Measurements from ENCODE around the gene PAX3. TPM values are rescaled to one million over a fixed set of nuclear protein-coding genes. Genes with fewer than 3 reads are reported as not detected.

PAX3 gene
- total and polyA plus RNA-seq, 2 of the 13 experiments (the other 11 are each of a cell fraction or from before 2014, with no cell fraction given): 0.07 TPM; not detected in 1

DNA sequence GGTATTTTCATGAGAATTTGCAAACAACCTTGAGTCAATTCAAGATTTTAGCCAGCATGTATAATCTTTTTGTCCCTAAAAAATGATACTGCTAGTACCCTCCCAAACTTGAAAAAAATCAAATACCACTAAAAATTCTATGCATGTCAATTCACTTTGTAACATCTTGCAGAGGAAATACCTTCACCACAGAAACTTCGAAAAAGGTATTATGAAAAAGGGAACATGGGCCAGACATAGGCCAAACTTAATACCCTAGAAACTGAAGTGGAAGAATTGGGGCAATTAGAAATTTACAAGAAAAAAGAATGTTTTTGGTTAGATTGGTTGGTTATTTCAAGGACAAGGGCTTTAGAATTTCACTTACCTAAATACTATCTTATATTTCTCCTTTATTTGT is 48.5 kb downstream of the PAX3 start (continued):
- TF ChIP-seq, protein P1, sequence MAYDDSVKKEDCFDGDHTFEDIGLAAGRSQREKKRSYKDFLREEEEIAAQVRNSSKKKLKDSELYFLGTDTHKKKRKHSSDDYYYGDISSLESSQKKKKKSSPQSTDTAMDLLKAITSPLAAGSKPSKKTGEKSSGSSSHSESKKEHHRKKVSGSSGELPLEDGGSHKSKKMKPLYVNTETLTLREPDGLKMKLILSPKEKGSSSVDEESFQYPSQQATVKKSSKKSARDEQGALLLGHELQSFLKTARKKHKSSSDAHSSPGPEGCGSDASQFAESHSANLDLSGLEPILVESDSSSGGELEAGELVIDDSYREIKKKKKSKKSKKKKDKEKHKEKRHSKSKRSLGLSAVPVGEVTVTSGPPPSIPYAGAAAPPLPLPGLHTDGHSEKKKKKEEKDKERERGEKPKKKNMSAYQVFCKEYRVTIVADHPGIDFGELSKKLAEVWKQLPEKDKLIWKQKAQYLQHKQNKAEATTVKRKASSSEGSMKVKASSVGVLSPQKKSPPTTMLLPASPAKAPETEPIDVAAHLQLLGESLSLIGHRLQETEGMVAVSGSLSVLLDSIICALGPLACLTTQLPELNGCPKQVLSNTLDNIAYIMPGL (CRISPR knock-in tag; IDR thresholded peaks at IDR 0.05; ENCODE audit: borderline replicate concordance in 1 of 2, low read depth in 1 of 2): no peak
- no peak for TF ChIP-seq ONECUT2 (CRISPR knock-in tag; IDR thresholded peaks at IDR 0.05)
- TF ChIP-seq, protein P2, sequence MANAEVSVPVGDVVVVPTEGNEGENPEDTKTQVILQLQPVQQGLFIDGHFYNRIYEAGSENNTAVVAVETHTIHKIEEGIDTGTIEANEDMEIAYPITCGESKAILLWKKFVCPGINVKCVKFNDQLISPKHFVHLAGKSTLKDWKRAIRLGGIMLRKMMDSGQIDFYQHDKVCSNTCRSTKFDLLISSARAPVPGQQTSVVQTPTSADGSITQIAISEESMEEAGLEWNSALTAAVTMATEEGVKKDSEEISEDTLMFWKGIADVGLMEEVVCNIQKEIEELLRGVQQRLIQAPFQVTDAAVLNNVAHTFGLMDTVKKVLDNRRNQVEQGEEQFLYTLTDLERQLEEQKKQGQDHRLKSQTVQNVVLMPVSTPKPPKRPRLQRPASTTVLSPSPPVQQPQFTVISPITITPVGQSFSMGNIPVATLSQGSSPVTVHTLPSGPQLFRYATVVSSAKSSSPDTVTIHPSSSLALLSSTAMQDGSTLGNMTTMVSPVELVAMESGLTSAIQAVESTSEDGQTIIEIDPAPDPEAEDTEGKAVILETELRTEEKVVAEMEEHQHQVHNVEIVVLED (CRISPR knock-in tag; IDR thresholded peaks at IDR 0.05; ENCODE audit: borderline replicate concordance): no peak
- TF ChIP-seq RFX3 (CRISPR knock-in tag; IDR thresholded peaks at IDR 0.05): no peak
- TF ChIP-seq TSC22D2 (CRISPR knock-in tag; IDR thresholded peaks at IDR 0.05; ENCODE audit: borderline replicate concordance): no peak
- TF ChIP-seq ZKSCAN8 (CRISPR knock-in tag; IDR thresholded peaks at IDR 0.05; ENCODE audit: borderline replicate concordance): no peak
- no peak for TF ChIP-seq MED13 (CRISPR knock-in tag; IDR thresholded peaks at IDR 0.05)
- TF ChIP-seq ZNF567 (CRISPR knock-in tag; IDR thresholded peaks at IDR 0.05; ENCODE audit: borderline replicate concordance): no peak
- TF ChIP-seq, protein P3, sequence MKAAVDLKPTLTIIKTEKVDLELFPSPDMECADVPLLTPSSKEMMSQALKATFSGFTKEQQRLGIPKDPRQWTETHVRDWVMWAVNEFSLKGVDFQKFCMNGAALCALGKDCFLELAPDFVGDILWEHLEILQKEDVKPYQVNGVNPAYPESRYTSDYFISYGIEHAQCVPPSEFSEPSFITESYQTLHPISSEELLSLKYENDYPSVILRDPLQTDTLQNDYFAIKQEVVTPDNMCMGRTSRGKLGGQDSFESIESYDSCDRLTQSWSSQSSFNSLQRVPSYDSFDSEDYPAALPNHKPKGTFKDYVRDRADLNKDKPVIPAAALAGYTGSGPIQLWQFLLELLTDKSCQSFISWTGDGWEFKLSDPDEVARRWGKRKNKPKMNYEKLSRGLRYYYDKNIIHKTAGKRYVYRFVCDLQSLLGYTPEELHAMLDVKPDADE (CRISPR knock-in tag; IDR thresholded peaks at IDR 0.05): no peak
- no peak for TF ChIP-seq TBP (CRISPR knock-in tag; IDR thresholded peaks at IDR 0.05)
- TF ChIP-seq, protein P4, sequence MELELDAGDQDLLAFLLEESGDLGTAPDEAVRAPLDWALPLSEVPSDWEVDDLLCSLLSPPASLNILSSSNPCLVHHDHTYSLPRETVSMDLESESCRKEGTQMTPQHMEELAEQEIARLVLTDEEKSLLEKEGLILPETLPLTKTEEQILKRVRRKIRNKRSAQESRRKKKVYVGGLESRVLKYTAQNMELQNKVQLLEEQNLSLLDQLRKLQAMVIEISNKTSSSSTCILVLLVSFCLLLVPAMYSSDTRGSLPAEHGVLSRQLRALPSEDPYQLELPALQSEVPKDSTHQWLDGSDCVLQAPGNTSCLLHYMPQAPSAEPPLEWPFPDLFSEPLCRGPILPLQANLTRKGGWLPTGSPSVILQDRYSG (CRISPR knock-in tag; IDR thresholded peaks at IDR 0.05): no peak
